Measurements from ENCODE around the gene KIAA1217.

Gene KIAA1217

DNA sequence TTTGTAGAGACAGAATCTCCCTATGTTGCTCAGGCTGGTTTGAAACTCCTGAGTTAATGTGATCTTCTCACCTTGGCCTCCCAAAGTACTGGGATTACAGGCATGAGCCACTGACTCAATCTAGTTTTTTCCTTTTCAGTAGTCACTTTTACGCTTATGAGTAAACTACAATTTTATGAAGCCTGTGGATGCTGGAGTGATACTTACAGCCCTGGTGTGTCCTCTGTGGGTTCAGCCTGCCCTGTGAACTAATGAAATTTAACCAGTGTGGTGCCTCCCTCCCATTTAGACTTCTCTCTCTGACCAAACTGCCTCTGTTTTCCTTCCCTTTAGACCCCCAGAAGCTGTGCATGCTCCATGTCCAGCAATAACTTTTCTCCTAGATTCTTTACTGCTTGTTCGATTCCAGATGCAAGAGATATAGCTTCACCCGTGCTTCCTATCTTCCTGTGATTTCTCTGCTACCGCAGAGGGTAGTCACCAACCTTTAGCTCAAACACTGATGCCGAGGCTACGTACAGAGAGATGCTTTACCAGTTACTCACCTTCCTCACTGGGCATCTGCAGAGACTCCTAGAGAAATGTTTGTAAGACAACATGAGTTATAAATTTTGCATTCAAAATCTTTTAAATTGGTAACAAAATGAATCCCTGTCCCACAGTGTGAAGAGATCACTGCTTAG, 90.8 kb downstream of the KIAA1217 start:
- H3K4me1 Mint-ChIP-seq (ENCODE audit: low read depth in 2 of 2), result no peaks in the 10 kb centered on the region

DNA sequence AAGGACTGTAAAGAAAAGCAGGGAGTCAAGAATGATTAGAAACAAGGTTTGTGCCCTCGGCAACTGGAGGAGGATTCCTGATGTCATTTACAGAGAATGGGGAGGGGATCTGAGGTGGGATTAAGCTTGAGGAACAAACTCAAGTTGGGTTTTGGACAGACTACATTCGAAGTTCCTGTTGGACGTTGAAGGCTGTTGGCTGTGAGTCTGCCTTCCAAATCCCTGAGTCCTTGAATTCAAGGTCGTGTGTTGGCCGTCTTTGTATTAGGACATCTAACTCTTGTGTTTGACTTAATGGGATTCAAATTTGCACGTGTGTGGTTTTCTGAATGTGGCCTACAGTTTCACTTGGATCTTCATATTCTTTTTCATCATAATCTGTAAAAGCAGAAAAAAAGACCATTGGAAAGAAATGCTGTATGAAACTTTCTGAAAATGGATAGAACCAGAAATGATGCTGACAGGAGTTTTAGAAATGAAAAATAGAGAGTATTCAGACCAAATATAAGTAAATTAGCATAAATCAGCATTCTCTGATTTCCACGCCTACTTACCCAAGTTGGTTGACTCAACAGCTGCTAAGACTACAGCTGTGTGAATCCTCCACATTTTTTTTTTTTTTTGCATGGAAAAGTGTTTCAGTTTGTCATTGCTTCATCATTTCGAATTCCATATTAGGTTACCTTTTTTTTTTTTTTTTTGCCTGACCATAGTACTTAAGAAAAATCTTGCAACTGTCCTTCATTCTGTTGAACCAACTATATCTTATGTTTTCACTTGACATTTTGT, 94.8 kb downstream of the KIAA1217 start:
- DNase-seq, result no peak
- ATAC-seq (replicated peaks), result no peak
- Mint-ChIP-seq H3K36me3 (ENCODE audit: insufficient read depth) (no peaks in the 10 kb centered on the region), H3K9me3 (peaks cover 3 to 4% of the 10 kb centered on the region in 2 donors), H3K27ac (no peak overlapping the region), H3K4me1 (ENCODE audit: low read depth in 2 of 2) (no peaks in the 10 kb centered on the region), H3K27me3 (peaks cover 0 to 6% of the 10 kb centered on the region in 2 donors), H3K4me3 (no peak overlapping the region)

More for the DNA sequence above, 90.8 kb downstream of the KIAA1217 start:
- no peak overlapping the region for H3K27ac Mint-ChIP-seq
- H3K27me3 Mint-ChIP-seq, result peaks cover 0 to 6% of the 10 kb centered on the region in 2 donors
- no peak overlapping the region for H3K4me3 Mint-ChIP-seq
- peaks cover 0 to 4% of the 10 kb centered on the region in 2 donors for H3K9me3 Mint-ChIP-seq
- DNase-seq (no peak), ATAC-seq (replicated peaks) (no peak)
- H3K36me3 Mint-ChIP-seq (ENCODE audit: insufficient read depth), result no peaks in the 10 kb centered on the region

DNA sequence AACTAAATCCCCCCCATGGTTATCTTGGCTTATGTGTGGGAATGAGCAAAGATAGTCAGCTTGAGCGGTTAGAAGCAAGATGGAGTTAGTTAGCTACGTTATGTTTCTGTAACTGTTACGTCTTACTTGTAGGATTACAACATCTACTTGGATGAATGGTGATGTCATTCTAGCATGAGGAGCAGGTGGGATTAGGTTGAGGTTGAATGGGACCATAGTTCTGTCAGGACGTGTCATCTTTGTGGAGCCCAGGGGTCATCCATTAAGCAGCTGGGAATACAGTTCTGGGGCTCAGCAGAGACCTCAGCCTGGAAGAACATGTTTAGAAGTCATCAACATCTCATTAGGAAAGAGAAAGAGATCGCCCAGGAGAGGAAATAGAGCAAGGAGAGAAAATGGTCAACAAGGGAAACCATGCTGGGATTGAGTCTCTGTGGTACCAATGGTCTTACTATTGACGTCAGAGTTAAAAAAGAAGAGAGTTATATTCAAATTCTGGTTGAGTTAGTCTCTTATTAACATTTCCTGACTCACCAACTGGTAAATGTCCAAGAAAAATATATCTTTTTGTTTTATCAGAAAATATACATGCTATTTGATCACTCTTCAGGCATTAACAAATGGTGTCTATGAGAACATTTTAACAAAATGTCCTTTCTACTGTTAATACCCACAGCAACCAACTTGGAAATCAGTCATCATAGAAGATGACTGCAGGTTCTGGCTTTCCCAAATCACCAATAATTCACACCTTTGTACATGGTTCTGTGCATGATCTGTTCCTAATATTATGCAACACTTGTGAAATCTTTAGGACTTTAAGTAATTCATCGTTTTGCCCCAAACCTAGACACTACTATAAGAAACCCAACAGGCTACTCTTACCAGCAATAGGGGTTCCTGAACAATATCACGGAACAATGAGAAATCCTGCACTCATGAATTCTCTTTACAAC, 96.9 kb downstream of the KIAA1217 start:
- Mint-ChIP-seq H3K27ac (no peak overlapping the region), H3K4me1 (ENCODE audit: low read depth in 2 of 2) (no peaks in the 10 kb centered on the region), H3K9me3 (peaks cover 4 to 5% of the 10 kb centered on the region in 2 donors), H3K36me3 (ENCODE audit: insufficient read depth) (no peaks in the 10 kb centered on the region), H3K4me3 (no peak overlapping the region), H3K27me3 (peaks cover 0 to 6% of the 10 kb centered on the region in 2 donors)
- DNase-seq (no peak), ATAC-seq (replicated peaks) (no peak)

DNA sequence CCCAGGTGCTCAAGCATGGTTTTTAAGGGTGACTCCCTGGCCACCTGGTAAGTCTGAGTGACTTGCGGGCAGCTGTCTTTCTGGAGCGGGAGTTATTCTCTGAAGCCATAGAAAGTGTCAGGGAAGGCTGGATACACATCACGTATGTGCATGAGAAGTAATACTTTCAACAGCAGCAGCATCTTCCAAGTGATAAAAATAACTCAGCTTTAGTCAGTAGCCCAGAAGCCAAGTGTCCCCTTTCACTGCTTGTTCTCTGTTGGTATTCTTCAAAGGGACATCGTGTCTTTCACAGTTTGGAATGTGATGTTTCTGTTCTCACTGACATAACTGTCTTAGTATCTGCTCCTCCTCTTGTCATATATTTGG, 97.6 kb downstream of the KIAA1217 start:
- Mint-ChIP-seq H3K4me3 (no peak overlapping the region), H3K4me1 (ENCODE audit: low read depth in 2 of 2) (no peaks in the 10 kb centered on the region), H3K27me3 (peaks cover 0 to 6% of the 10 kb centered on the region in 2 donors), H3K36me3 (ENCODE audit: insufficient read depth) (no peaks in the 10 kb centered on the region), H3K27ac (no peak overlapping the region), H3K9me3 (peaks cover 4 to 5% of the 10 kb centered on the region in 2 donors)
- no peak for ATAC-seq (replicated peaks)
- DNase-seq, result no peak

DNA sequence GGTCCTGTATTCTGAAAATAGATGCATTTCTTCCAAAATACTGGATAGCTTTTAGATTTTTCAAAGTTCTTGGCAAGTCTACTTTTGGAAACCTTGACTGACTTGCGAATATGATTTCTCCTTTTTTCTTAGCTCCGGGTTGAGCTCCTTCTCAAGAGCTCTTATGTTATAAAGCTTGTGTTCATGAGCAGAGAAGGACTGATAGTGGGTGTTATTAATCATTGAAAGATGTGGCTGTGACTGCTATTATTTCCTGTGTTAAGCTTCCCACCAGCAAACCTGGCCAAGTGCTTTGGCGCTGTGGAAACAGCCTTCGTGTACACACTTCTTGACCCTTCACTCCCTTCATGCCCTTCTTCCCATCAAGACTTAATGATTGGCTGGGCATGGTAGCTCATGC, 98.2 kb downstream of the KIAA1217 start:
- no peak for DNase-seq
- no peak overlapping the region for H3K27ac Mint-ChIP-seq
- no peaks in the 10 kb centered on the region for H3K4me1 Mint-ChIP-seq (ENCODE audit: low read depth in 2 of 2)
- ATAC-seq (replicated peaks), result no peak
- H3K4me3 Mint-ChIP-seq, result no peak overlapping the region
- no peaks in the 10 kb centered on the region for H3K36me3 Mint-ChIP-seq (ENCODE audit: insufficient read depth)
- H3K27me3 Mint-ChIP-seq, result peaks cover 0 to 6% of the 10 kb centered on the region in 2 donors
- peaks cover 4 to 5% of the 10 kb centered on the region in 2 donors for H3K9me3 Mint-ChIP-seq

DNA sequence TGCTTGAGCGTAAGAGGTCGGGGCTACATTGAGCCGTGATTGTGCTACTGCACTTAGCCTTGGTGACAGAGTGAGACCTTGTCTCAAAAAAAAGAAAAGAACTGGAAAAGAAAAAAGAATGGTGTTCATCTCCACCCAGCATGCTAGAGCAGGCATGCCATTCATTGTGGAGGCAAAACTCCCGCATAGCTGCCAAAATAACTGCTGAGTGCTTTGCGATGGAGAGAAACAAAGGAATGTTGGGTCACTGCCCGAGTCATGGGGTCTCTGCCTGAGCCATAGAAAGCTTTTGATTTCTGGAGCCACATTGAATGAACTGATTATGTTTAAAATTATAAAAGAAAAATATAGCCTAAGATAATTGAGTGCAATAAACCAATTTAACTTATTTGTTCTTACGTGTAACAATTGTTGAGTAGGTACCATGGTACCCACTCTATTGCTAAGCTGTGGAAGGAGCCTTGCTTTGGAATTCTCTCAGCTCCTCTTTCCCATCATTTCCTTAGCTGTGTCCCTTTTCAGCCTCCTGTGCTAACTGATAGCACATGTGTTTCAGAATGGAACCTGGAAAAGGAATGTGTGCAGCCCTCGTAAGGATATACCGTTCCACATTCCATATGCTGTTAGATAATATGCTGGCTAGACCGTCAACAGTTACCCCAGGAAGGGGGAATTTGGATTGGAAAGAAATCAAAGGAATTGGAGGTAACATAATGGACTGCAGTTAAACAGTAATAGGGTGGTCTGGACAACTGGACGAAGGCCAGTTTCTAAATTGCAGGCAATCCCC, 99.0 kb downstream of the KIAA1217 start:
- Mint-ChIP-seq H3K4me1 (ENCODE audit: low read depth in 2 of 2) (no peaks in the 10 kb centered on the region), H3K36me3 (ENCODE audit: insufficient read depth) (no peaks in the 10 kb centered on the region), H3K27me3 (peaks cover 0 to 6% of the 10 kb centered on the region in 2 donors), H3K4me3 (no peak overlapping the region), H3K27ac (no peak overlapping the region), H3K9me3 (peaks cover 1 to 5% of the 10 kb centered on the region in 2 donors)
- DNase-seq (no peak), ATAC-seq (replicated peaks) (no peak)

DNA sequence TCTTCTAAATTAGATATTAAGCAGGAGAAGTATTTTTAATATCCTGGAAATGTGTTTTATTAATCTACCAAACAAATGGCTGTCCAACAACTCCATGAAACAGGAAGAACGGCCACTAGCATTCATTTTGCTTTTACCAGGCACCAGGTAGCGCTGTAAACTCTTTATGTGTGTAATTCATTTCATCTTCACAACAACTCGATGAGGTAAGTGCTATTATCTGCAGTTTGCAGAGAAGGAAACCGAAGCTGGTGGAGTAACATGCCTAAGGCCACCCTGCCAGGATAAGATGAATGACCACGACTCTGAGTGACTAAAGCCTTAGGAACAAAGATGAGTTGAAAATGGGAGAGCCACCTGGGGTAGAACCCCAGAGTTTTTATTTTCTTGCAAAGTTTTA, 101.2 kb downstream of the KIAA1217 start:
- ATAC-seq (replicated peaks) (no peak), DNase-seq (no peak)
- H3K4me1 Mint-ChIP-seq (ENCODE audit: low read depth in 2 of 2), result no peaks in the 10 kb centered on the region
- H3K4me3 Mint-ChIP-seq, result no peak overlapping the region
- H3K27ac Mint-ChIP-seq, result no peak overlapping the region
- no peaks in the 10 kb centered on the region for H3K27me3 Mint-ChIP-seq
- no peaks in the 10 kb centered on the region for H3K36me3 Mint-ChIP-seq (ENCODE audit: insufficient read depth)
- peaks cover 1 to 11% of the 10 kb centered on the region in 2 donors for H3K9me3 Mint-ChIP-seq

DNA sequence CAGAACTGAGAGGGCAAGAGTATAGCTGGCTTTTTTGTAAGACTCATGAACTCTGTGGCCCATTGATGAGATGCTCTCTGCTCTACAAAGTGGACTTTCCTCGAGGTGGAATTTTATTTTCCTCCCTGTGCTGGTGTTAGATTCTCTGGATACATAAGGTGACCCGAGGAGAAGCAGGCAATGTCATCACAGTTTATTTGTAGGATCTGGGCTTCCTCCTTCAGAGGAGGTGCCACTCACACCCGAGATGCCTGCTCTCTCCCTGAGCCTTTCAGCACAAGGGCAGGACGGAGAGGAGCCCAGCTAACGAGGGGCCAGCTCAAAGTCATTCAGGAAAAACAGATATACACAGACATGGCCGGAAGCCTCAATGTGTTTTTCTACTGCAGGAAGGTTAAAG, 103.0 kb downstream of the KIAA1217 start:
- Mint-ChIP-seq H3K4me3 (no peak overlapping the region), H3K27ac (no peak overlapping the region), H3K36me3 (ENCODE audit: insufficient read depth) (no peaks in the 10 kb centered on the region), H3K27me3 (no peaks in the 10 kb centered on the region), H3K9me3 (peaks cover 1 to 11% of the 10 kb centered on the region in 2 donors), H3K4me1 (ENCODE audit: low read depth in 2 of 2) (no peaks in the 10 kb centered on the region)
- ATAC-seq (replicated peaks), result no peak
- DNase-seq, result no peak

DNA sequence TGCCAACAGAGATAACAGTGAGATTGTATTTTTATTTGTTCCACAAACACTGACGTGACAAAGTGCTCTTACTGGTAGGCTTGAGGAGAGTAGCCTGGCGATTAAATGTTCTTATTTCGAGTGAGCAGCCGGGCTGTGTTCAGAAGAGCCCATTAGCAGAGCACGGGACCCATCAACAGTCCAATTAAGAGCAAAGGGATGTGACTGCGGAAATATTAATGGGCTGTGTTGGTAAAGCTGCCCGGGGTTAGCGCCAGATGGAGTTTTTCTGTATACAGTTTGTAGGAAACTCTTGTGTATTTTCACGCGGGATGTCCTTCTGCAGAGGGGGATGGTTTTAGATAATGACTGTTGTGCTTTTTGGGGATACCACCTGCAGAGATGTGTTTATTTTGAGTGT, 104.3 kb downstream of the KIAA1217 start:
- ATAC-seq (replicated peaks) (no peak), DNase-seq (no peak)
- H3K4me3 Mint-ChIP-seq, result no peak overlapping the region
- no peaks in the 10 kb centered on the region for H3K27me3 Mint-ChIP-seq
- peaks cover 0 to 11% of the 10 kb centered on the region in 2 donors for H3K9me3 Mint-ChIP-seq
- no peaks in the 10 kb centered on the region for H3K4me1 Mint-ChIP-seq (ENCODE audit: low read depth in 2 of 2)
- H3K36me3 Mint-ChIP-seq (ENCODE audit: insufficient read depth), result no peaks in the 10 kb centered on the region
- no peak overlapping the region for H3K27ac Mint-ChIP-seq

DNA sequence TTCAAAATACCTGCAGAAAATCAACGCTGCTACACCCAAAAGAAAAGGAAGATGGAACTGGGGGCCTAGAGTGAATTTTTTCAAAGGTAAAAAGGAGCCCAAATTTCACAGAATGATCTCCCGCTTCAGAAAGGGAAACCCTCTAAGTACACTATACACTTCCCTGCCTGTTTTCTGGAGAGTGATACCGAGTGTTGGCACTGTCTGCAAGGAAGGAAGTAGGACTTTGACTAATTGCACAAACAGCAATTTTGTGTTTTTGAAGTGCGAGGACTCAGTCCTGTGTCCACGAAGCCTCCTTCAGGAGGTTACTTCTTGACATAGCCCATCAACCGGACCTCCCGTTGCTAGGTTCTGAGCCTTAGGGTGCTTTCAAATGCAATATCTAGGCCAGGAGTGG, 106.3 kb downstream of the KIAA1217 start:
- no peaks in the 10 kb centered on the region for H3K27me3 Mint-ChIP-seq
- no peaks in the 10 kb centered on the region for H3K4me1 Mint-ChIP-seq (ENCODE audit: low read depth in 2 of 2)
- no peak overlapping the region for H3K4me3 Mint-ChIP-seq
- H3K9me3 Mint-ChIP-seq, result peaks cover 0 to 6% of the 10 kb centered on the region in 2 donors
- H3K36me3 Mint-ChIP-seq (ENCODE audit: insufficient read depth), result no peaks in the 10 kb centered on the region
- no peak overlapping the region for H3K27ac Mint-ChIP-seq
- ATAC-seq (replicated peaks), result no peak
- no peak for DNase-seq

DNA sequence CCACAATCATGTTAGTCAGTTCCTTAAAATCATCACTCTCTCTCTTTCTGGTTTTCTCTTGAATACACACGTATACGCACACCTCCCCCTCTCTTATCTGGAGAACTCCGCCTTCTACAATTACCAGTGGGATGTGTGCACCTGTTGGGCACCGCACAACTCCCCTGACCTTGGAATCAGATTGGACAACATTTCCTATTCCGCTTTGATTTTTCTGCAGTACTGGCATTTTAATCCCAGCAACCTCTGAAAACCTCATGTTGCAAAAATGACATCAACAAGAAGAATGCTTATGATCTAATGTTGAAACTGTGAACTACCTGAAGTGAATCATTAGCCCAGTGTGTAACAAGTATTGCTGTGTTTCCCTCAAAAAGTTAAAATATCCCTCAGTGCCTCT, 109.6 kb downstream of the KIAA1217 start:
- no peak overlapping the region for H3K4me3 Mint-ChIP-seq

DNA sequence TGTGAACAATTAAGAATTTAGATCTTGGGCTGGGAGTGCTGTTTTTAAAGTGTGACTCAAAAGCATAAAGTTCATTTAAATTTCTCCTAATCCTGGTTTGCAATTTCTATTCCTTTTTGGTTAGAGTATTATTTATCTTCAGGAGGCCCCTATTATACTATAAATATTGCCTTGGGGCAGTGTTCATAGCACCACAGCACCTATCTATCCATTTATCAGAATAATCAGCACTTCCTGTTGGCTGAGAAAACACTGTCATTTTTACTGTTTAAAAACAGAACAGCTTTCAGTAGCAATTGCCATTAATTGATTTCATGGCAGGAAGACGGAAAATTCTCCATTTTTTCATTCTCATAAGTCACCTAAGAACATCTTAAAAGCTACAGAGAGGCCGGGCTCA, 111.4 kb downstream of the KIAA1217 start:
- no peak for DNase-seq
- no peaks in the 10 kb centered on the region for H3K27me3 Mint-ChIP-seq
- no peak overlapping the region for H3K4me3 Mint-ChIP-seq
- ATAC-seq (replicated peaks), result no peak
- H3K9me3 Mint-ChIP-seq, result peaks cover 0 to 2% of the 10 kb centered on the region in 2 donors
- H3K36me3 Mint-ChIP-seq (ENCODE audit: insufficient read depth), result no peaks in the 10 kb centered on the region
- H3K27ac Mint-ChIP-seq, result no peak overlapping the region
- no peaks in the 10 kb centered on the region for H3K4me1 Mint-ChIP-seq (ENCODE audit: low read depth in 2 of 2)

More for the DNA sequence above, 109.6 kb downstream of the KIAA1217 start:
- Mint-ChIP-seq H3K36me3 (ENCODE audit: insufficient read depth) (no peaks in the 10 kb centered on the region), H3K27me3 (no peaks in the 10 kb centered on the region), H3K27ac (no peak overlapping the region), H3K9me3 (no peaks in the 10 kb centered on the region), H3K4me1 (ENCODE audit: low read depth in 2 of 2) (no peaks in the 10 kb centered on the region)
- ATAC-seq (replicated peaks) (no peak), DNase-seq (no peak)

DNA sequence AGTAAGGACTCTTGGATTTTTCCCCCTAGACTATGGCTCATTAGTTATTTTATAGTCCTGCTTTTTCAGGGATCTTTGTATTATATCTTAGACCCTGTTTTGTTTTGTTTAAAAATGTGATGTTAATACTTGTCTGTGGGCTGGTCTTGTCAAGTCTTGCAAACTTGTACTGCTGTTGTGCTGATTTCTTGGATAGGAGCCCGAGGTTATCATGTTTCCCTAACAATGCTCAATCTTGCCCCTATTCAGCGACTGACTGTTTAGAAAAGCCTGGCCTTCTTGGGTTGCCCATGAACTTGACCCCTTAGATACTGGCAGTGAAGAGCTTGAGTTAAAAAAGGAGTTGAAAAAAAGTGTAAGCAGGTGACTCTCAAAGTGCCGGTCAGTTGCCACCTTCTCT, 115.7 kb downstream of the KIAA1217 start:
- Mint-ChIP-seq H3K27me3 (no peaks in the 10 kb centered on the region), H3K36me3 (ENCODE audit: insufficient read depth) (no peaks in the 10 kb centered on the region), H3K27ac (no peak overlapping the region), H3K9me3 (peaks cover 6 to 7% of the 10 kb centered on the region in 2 donors), H3K4me3 (no peak overlapping the region), H3K4me1 (ENCODE audit: low read depth in 2 of 2) (no peaks in the 10 kb centered on the region)
- DNase-seq (no peak), ATAC-seq (replicated peaks) (no peak)
